ENCODE results near the gene IDI2. TPM values are rescaled to one million over a fixed set of nuclear protein-coding genes. Genes with fewer than 3 reads are reported as not detected.

The IDI2 gene
- polyA plus RNA-seq, 1 donor (not counting 4 experiments of a cell fraction or from before 2014, with no cell fraction given) = not detected

DNA sequence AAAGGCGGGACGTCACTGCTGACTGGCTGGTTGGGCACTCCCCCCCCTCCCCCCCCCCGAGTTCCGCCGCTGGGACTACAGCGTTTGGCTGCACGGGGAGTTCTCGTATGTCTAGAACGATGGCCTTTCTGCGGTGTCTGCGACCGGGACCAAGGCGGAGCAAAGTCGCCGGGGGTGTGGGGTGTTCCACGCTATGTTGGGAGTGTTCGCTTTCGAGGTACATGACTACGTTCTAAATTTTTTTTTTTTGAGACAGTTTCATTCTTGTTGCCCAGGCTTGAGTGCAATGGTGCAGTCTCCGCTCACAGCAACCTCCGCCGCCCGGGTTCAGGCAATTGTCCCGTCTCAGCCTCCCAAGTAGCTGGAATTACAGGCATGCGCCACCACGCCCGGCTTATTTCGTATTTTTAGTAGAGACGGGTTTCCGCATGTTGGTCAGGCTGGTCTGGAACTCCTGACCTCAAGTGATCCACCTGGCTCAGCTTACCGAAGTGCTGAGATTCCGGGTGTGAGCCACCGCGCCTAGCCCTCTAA, 23.8 kb upstream of the IDI2 start:
- Histone ChIP-seq H3K27me3 (ENCODE audit: control insufficient read depth, extremely low read depth, insufficient read depth, low read length) (no peaks in the 10 kb centered on the region), H3K4me2 (ENCODE audit: control insufficient read depth, extremely low read depth, insufficient read depth, low read depth, low read length) (peak overlapping the region; percentile 72), H3K9me1 (ENCODE audit: control insufficient read depth, extremely low read depth, insufficient read depth, low read length) (no peaks in the 10 kb centered on the region), H3K36me3 (ENCODE audit: control insufficient read depth in 2 of 2, extremely low read depth in 1 of 2, insufficient read depth in 2 of 2, low read length in 2 of 2) (peaks cover 5 to 10% of the 10 kb centered on the region in 2 experiments), H3K4me1 (ENCODE audit: control insufficient read depth, extremely low read depth, insufficient read depth, low read length) (peaks cover 41% of the 10 kb centered on the region), H3K9ac (ENCODE audit: control insufficient read depth, extremely low read depth, insufficient read depth, low read length) (peak overlapping the region; percentile 93), H3K9me3 (ENCODE audit: control insufficient read depth, low read depth, low read length) (no peaks in the 10 kb centered on the region), H3K79me2 (ENCODE audit: control insufficient read depth, insufficient read depth, low read length) (peaks cover 75% of the 10 kb centered on the region), H2AFZ (ENCODE audit: control insufficient read depth, low read length) (peak overlapping the region; percentile 17), H3K27ac (ENCODE audit: control insufficient read depth, insufficient read depth, low read length) (peak overlapping the region; percentile 95), H4K20me1 (ENCODE audit: control insufficient read depth, extremely low read depth, insufficient read depth, low read length) (peaks cover 20% of the 10 kb centered on the region), H3K4me3 (ENCODE audit: control insufficient read depth in 2 of 3, extremely low read depth in 1 of 3, insufficient read depth in 2 of 3, low read depth in 1 of 3, low read length in 3 of 3) (peak overlapping the region; percentile 90 to 96 (median 94))
- TF ChIP-seq, protein P1, sequence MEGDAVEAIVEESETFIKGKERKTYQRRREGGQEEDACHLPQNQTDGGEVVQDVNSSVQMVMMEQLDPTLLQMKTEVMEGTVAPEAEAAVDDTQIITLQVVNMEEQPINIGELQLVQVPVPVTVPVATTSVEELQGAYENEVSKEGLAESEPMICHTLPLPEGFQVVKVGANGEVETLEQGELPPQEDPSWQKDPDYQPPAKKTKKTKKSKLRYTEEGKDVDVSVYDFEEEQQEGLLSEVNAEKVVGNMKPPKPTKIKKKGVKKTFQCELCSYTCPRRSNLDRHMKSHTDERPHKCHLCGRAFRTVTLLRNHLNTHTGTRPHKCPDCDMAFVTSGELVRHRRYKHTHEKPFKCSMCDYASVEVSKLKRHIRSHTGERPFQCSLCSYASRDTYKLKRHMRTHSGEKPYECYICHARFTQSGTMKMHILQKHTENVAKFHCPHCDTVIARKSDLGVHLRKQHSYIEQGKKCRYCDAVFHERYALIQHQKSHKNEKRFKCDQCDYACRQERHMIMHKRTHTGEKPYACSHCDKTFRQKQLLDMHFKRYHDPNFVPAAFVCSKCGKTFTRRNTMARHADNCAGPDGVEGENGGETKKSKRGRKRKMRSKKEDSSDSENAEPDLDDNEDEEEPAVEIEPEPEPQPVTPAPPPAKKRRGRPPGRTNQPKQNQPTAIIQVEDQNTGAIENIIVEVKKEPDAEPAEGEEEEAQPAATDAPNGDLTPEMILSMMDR (optimal IDR thresholded peaks at IDR 0.05 in 1 of 3, IDR thresholded peaks at IDR 0.05 in 1 of 3, conservative IDR thresholded peaks at IDR 0.05 in 1 of 3; ENCODE audit: extremely low read depth in 1 of 3, insufficient read depth in 2 of 3, low read length in 3 of 3) = no peak
- TF ChIP-seq EZH2 (IDR thresholded peaks at IDR 0.05; ENCODE audit: low read length) = no peak
- DNase-seq (ENCODE audit: low read depth, low spot score) = no peak
- dilution Hi-C loops (cut with MboI; ENCODE audit: extremely low pct_ligation_motif_present, low sequenced_read_pairs) = no loop called here
- FAIRE-seq = no peak

DNA sequence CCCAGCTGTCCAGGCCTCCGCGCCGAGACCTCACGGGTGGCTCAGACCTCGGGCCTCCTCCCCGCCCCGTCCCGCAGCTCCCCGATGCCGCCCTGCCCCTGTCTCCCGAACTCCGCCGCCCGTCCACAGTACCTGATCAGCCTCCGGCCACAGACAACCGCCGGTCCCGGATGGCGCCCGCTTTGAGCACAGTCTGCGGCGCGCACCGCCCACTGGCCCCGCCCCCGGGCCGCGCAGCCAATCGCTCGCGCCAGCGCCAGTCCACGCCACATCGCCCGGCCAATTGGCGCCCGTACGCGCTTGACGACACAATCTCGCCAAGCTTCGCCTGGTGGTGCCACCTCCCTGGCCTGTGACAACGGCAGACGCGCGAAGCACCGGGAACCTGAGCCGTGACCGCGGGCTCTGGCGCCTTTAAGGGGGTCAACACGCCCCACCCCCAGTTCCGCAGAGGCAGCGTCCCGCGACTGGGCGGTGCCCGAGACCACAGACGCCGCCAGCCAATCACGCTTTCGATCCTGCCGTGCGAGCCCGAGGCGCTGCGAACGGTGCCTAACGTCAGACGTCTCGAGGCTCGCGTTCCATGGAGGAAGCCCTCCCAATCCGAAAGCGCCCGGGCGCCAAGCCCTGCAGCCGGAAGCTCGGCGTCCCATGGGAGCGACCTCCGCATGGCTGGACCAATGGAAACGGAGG, 23.2 kb upstream of the IDI2 start, which contains the start of gene IDI1:
Gene IDI1 (minus strand): TSS at position 388 of the 693 bp plus-strand sequence. CDS start 116 bp downstream, at position 272.
- H3K9ac ChIP-seq (ENCODE audit: control insufficient read depth, extremely low read depth, insufficient read depth, low read length) = peak within 1 kb of the TSS; percentile 93
- dilution Hi-C loops (cut with MboI; ENCODE audit: extremely low pct_ligation_motif_present, low sequenced_read_pairs) = no loop called here
- peaks cover 10 to 15% of the 10 kb centered on the region in 2 experiments for H3K36me3 ChIP-seq (ENCODE audit: control insufficient read depth in 2 of 2, extremely low read depth in 1 of 2, insufficient read depth in 2 of 2, low read length in 2 of 2)
- no peaks in the 10 kb centered on the region for H3K9me1 ChIP-seq (ENCODE audit: control insufficient read depth, extremely low read depth, insufficient read depth, low read length)
- H2AFZ ChIP-seq (ENCODE audit: control insufficient read depth, low read length) = peak within 1 kb of the TSS; percentile 17
- H4K20me1 ChIP-seq (ENCODE audit: control insufficient read depth, extremely low read depth, insufficient read depth, low read length) = peaks cover 25% of the 10 kb centered on the region
- H3K4me3 ChIP-seq (ENCODE audit: control insufficient read depth in 2 of 3, extremely low read depth in 1 of 3, insufficient read depth in 2 of 3, low read depth in 1 of 3, low read length in 3 of 3) = peak within 1 kb of the TSS; percentile 91 to 96 (median 94)
- no peaks in the 10 kb centered on the region for H3K27me3 ChIP-seq (ENCODE audit: control insufficient read depth, extremely low read depth, insufficient read depth, low read length)
- peaks cover 75% of the 10 kb centered on the region for H3K79me2 ChIP-seq (ENCODE audit: control insufficient read depth, insufficient read depth, low read length)
- peak within 1 kb of the TSS; percentile 95 for H3K27ac ChIP-seq (ENCODE audit: control insufficient read depth, insufficient read depth, low read length)
- DNase-seq (ENCODE audit: low read depth, low spot score) (peak; percentile 88), FAIRE-seq (no peak)
- TF ChIP-seq, protein P1 (optimal IDR thresholded peaks at IDR 0.05 in 1 of 3, IDR thresholded peaks at IDR 0.05 in 1 of 3, conservative IDR thresholded peaks at IDR 0.05 in 1 of 3; ENCODE audit: extremely low read depth in 1 of 3, insufficient read depth in 2 of 3, low read length in 3 of 3) = no peak
- TF ChIP-seq EZH2 (IDR thresholded peaks at IDR 0.05; ENCODE audit: low read length) = no peak
- H3K4me1 ChIP-seq (ENCODE audit: control insufficient read depth, extremely low read depth, insufficient read depth, low read length) = peaks cover 35% of the 10 kb centered on the region
- peak within 1 kb of the TSS; percentile 87 for H3K4me2 ChIP-seq (ENCODE audit: control insufficient read depth, extremely low read depth, insufficient read depth, low read depth, low read length)
- no peaks in the 10 kb centered on the region for H3K9me3 ChIP-seq (ENCODE audit: control insufficient read depth, low read depth, low read length)
